GM18499 (cell line): ENCODE measurements around the gene LAMTOR5.
"Not testable (repeated sequence)": the region's sequence is repeated elsewhere in the genome, so short reads cannot be mapped to it uniquely, and the experiment has no call there.

Source experiments
- ATAC-seq: cut with Tn5 transposase; IDR thresholded peaks from one replicate; pipeline ENCODE4 v1.9.1; 2021; ENCODE audit warnings: moderate number of reproducible peaks; ENCODE audit not compliant: insufficient read depth, unreplicated experiment

Gene LAMTOR5

DNA sequence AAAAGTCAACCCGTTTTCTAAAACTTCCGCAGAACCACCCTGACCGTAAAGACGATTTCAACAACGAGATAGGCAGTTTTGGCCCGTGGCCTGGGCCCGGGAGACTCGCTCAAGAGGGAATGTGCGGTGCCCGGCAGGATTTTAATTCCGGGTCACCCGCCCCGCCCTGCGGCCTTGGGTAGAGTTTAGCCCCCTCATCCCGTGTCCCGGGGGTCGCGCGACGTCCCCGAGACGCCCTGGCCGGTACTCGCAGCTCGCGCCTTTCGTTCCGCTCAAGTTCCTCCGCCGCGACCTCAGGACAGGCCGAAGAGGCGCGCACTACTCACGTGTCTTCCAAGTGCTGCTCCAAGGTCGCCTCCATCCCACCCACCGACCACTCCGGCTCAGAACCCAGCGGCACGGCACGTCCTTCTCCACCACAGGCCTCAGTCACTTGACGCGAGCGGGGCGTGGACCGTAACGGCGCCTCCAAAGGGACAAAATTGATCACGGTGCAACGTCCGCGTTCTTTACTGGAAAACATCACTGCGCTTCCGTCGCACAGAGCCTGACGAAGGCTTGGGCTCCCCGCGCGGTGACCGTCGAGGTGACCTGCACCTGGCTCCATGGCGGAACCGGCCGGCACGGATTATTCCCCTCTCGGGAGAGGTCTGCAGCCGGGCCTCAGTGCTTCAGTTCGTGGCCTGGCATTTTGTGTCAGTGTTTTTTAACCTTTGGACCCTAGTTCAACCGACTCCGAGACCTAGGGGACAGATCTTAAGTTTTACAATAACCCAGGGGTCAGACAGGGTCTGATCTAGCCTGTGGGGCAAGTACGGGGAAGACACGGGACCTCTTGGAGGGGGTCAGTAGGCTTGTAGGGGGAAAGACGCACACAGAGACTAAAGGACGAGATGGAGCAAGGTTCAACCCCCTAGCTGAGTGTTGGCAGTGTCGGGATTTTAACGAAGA lies at the start of gene LAMTOR5:
Gene LAMTOR5 (minus strand): TSS at position 435 of the 951 bp plus-strand sequence. CDS start 74 bp downstream, at position 361.
- peak; percentile 78 for ATAC-seq

DNA sequence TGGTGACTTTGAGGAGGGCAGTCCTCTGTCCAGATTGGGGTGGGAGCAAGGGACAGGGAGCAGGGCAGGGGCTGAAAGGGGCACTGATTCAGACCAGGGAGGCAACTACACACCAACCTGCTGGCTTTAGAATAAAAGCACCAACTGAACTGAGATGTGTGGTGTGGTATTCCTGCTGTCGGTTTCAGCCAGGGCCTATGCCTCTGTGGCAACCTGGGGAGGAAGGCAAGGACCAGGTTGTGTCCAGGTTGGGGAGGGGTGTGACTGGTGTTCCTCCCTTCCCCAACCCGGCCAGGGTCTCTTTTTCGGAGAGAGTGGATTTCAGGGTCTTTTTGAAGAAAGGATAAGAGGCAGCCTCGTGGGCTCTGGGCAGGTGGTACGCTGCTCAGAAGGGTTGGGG lies 49.7 kb upstream of the LAMTOR5 start:
- ATAC-seq = no peak

DNA sequence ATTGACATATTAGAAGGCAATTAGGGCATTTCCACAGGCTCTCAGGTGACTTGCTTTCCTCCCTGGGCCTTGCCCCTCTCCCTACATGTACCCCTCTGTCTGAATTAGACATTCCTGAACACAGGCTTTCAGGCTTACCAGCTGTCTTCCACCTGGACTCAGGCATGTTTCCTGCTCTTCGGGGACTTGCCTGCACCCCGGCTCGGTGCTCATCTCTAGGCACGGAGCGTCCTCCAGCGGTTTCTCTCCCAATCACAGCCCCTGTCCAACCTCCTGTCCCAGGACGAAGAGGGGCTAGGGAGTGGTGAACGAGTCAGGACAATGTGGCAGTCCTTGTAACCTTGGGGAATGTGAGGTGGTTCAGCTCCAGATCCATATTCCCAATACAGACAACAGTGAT lies 47.7 kb upstream of the LAMTOR5 start:
- no peak for ATAC-seq

DNA sequence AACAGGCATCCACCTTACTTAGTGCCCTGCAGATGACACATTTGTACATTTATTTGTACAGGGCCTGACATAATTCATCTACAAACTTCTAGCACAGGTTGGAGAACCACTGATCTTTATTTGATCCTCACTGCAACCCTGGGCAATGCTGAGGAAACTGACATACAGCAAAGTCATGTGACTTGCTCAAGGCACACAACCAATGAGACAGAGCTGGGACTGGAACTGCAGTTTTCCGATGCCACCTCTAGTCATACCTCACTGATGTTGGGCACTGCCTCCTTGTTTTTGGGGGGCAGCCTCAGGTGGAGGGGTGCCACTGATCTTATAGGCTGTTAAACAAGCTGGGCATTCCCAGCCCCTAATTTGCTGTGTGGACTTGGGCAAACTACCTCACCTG lies 46.8 kb upstream of the LAMTOR5 start:
- no peak for ATAC-seq

DNA sequence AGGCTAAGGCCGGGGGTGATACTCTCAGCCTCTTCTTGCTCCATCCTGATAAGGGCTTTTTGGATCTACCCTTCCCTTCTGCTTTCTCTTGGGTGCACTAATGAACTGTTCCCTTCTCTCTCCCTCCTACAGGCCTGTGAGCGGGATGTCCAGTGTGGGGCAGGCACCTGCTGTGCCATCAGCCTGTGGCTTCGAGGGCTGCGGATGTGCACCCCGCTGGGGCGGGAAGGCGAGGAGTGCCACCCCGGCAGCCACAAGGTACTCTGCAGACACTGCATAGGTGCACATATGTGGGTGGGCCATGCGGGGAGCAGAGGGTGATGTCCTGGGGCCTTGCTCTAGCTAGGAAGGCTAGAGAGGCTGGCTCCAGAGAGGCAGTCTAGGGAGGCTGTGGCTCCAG lies 46.3 kb upstream of the LAMTOR5 start:
- no peak for ATAC-seq

DNA sequence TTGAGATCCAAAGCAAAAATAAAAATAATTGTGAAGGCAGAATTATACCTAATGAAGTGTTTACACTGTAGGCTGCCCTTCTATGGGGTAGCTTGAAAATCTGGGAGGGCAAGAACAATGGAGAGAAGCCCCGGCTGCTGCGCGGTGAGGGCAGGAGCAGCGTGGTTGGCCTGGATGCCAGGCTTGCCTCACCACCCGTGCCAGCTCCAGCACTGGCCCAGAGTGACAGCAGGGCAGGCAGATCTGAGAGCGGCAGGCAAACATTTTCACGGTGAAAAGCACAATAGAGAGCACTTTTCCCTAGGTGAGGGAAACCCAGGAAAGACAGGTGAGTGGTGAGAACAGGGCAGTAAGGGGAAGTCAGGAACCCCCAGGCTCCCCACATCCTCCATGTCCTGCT lies 44.8 kb upstream of the LAMTOR5 start:
- ATAC-seq = no peak

DNA sequence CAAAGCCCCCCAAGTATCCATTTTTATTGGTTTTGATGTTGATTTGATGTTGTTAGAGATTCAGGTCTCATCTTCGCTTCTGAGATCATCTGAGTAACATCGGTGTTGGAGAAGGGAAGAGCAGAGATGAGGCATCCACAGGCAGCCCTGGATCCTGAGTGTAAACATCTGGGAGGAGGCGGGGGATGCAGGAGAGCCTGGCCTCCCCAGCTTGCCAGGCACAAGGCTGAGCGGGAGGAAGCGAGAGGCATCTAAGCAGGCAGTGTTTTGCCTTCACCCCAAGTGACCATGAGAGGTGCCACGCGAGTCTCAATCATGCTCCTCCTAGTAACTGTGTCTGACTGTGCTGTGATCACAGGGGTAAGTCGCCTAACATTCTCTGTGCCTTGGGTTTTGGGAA lies 43.4 kb upstream of the LAMTOR5 start, which contains the start of gene PROK1:
Gene PROK1 (plus strand): TSS at position 221 of the 400 bp plus-strand sequence. CDS start 68 bp downstream, at position 289.
- no peak for ATAC-seq

DNA sequence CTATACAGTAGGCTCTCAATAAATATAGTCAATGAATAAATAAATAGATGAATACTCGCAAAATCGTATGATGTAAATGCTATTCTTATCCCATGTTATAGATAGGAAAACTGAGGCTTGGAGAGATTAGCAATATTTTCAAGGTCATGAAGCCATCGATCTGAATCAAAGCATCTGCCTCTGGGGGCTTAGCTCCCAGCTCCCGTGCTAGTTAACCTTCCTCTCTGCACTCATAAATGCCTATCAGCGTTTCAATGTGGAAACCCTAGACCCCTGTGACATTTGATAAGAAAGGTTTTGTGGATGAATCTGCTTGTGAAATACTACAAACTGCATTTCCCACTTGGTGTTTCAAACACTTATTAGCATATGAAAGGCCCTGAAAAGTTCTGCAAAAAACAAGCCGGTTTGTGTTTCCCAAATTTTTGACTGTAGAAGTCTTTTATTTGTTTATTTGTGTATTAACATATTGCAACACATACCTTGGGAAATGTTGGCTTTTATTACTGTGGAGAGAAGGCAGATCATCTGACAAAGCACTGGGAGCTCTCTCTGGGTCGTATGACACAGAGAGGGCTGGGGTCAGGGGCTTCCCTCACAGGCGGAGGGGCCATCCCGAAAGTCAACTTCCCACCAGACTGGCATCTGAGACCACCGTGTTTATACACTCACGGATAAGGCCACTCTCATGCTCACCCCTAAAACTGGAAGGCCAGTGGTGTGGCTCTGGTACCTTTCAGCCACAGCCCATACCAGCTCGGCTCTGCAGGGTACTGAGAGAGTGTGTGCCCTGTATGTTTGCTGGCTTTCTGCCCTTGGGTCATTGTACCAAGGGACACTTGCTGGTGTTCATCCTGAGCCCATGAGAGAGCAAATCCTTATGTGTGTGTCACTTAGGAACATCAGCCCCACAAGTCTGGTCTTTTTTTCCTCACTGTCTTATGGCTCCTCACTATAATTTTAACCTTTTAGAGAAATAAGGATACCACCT lies 42.5 kb upstream of the LAMTOR5 start:
- no peak for ATAC-seq

DNA sequence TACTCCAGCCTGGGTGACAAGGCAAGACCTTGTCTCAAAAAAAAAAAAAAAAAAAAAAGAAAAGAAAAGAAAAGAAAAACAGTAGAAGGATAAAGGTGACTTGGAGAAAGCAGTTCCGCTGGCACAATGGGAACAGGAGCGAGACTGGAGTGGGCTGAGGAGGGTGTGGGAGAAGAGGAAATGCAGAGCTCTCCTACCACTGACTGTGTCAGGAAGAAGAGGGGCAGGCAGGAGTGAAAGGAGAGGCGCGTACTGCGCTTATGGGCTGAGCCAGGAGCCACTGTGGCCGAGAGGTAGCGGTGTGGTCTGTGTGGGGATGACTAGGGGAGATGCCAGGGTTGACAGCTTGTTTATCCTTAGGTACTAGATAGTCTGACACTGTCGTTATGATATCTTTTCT lies 37.1 kb upstream of the LAMTOR5 start:
- ATAC-seq = no peak

DNA sequence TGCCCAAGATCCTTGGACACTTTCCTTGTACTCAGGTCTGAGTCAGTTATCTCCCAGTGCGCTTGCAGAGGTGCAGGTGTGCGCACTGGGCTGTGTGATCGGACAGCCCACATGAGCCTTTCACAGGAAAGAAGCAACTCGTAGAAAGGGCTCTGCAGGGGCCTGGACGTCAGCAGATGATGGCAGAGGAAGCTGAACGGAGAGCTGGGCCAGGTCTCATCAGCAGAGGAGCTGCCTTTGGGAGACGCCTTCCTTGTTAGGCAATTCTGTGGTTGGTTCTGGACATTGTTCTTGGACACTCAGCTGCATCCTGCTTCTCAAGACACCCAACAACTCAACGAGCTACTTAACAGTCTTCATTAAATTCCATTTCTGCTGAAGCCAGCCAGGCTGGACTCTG lies 36.0 kb upstream of the LAMTOR5 start:
- ATAC-seq = no peak

DNA sequence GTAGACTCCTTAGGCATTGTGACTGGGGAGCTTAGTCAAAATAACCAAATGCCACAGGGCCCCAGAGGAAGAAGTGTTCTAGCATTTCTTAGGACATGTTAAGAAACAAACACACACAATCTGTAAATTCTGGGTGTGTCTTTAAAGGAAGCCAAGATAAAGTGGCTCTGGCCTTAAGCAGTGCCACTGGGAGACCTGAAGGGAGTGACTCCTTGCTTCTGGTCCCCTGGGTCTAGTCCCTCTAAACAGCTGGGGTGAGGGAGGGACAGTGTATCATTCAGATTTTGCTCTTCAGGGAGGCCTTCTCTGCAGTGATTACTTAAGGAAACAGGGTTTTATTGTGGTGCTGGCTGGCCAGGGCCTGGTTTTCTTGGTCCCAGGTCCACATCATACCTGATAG lies 34.4 kb upstream of the LAMTOR5 start:
- ATAC-seq = no peak

DNA sequence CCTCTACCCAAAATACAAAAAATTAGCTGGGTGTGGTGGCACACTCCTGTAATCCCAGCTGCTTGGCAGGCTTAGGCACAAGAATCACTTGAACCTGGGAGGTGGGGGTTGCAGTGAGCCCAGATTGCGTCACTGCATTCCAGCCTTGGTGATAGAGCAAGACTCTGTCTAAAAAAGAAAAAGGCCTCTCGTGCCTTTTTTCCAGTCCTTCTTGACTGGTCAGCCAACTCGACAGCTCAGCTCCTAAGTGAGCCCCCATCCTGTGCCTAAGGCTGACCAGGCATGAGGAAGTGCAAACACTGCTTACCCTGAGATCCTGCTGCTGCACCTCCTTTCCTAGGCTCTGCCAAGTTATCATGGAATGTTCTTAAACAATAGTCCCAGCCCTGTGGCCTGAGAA lies 33.4 kb upstream of the LAMTOR5 start:
- ATAC-seq = no peak

DNA sequence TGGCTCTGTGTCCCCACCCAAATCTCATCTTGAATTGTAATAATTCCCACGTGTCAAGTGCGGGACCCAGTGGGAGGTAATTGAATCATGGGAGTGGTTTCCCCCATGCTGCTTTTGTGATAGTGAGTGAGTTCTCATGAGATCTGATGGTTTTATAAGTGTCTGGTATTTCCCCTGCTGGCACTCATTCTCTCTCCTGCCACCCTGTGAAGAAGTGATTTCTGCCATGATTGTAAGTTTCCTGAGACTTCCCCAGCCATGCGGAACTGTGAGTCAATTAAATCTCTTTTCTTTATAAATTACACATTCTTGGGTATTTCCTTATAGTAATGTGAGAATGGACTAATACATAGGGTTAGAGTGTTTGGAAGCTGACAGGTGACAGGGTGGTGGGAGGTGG lies 32.4 kb upstream of the LAMTOR5 start:
- ATAC-seq = not testable (repeated sequence)

DNA sequence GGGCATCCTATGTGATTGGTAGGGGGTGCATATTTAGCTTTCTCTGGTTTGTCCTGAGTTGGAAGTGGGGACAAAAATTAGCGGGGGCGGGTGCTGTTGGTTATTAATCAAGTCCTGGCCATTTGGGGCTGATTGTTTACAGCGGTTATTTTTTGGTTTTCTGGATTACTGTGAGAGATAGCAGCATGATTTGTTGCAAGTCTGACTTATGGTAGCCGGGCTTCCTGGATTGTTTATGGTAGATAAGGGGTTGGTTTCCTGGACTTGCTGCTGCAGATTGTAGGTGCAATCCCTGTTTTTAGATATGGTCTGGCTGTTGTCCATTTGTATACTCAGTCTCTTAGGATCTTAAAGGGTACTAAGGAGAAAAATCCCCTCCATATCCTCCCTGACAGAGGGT lies 31.4 kb upstream of the LAMTOR5 start:
- ATAC-seq = no peak

DNA sequence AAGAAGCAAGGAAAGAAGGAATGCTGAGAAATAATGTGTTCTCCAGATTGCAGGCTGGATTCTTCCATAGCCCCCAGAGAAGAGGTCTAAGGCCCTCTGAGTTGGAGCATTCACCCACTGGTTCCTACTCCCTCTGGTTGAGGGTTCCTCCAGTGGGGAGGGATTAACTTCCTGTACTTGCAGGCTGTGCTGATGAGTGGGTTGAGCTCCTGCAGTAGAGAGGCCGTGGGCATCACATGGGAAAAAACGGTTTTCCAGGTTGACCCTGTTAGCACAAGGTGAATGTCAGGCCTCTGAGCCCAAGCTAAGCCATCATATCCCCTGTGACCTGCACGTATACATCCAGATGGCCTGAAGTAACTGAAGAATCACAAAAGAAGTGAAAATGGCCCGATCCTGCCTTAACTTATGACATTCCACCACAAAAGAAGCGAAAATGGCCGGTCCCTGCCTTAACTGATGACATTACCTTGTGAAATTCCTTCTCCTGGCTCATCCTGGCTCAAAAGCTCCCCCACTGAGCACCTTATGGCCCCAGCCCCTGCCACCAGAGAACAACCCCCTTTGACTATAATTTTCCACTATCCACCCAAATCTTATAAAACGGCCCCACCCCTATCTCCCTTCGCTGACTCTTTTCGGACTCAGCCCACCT lies 30.3 kb upstream of the LAMTOR5 start:
- not testable (repeated sequence) for ATAC-seq

DNA sequence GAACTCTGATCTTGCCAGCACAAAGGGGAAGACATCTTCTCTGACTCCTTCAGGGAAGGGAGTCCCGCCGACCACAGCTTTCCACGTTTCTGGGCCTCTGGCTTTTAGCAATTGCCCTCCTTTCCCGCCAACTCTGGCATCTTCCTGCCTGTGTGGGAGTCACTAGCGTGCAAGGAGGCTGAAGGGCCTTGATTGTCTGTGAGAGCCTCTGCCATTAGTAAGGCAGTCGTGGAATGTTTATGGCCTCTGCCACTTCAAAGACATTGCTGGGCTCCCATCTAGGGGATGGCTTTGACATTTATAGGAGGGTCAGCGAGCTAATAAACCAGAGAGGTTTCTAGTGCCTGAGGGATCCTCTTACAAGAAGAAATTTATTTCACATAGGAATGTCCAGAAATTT lies 29.1 kb upstream of the LAMTOR5 start:
- no peak for ATAC-seq

DNA sequence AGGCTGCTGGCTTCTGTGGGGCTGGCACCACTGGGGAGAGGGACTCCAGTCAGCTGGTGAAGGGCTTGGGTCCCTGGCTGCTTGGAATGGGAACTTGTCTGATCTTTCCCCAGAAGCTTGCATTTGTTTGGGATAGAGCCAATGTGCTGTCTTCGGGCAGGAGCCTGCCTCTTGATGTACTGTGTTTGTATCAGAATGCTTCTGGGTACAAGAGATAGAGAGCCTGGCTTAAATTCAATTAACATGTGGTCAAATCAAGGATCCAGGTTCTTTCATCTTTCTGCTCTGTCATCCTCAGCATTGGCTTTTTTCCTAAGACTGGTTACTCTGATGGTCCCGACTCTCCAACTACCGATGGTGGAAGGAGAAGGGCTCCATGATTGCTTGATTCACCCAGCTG lies 27.5 kb upstream of the LAMTOR5 start:
- no peak for ATAC-seq

DNA sequence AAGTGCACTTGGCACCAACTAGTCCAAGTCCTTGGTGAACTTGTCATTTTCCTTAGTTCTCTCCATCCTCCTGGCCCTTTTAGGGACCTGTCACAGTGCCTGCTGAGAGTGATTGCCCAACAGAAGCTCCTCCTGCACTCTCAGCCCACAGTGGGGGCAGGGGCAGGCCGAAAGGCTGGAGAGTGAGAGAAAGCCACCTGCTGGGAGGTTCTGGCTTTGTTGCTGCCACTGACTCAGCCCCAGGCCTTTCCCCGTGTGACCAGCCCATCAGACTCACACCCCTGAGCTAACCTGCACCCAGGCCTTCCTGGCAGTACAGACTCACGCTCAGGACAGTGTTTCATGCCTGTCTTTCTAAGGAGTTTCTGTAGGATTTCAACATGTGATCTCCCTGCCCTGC lies 26.3 kb upstream of the LAMTOR5 start:
- ATAC-seq = no peak

DNA sequence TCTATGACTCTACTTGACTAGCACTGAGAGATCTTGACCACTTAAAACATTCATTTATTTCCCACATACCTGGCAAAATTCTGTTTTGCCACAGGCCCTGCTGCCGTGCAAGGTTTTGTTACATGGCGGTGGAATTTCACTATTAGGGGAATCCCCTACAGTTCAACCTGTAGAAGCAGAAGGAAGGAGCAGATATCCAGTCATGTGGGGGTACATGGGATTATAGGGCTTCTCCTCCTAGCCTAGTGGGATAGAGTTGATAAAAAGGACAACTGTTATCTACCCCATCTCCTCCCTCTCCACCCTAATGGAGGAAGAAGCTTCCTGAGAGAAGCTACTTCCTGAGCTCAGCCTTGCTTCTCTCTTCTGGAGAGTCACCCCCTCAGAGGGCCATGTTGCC lies 25.7 kb upstream of the LAMTOR5 start:
- no peak for ATAC-seq

DNA sequence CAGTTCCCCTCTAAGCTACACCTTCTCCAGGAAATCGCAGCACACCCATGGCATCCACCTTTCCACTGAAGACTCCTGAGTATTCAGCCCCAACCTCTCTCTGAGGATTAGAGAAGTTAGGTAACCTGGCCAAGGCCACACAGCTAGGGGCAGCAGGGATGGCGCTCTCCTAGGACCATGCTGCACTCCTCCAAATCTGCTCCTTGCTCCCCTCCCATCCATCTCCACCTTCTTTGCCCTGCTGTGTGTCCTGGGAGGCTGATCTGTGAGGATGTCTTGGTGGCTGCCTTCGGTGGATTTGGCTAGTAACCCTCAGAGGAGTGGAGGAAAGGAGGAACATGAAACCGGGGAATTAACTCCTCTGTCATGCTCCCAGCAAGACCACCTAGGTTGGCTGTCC lies 23.4 kb upstream of the LAMTOR5 start:
- ATAC-seq = no peak
